Type B pancreatic cell (in vitro differentiated cells): ENCODE measurements around the gene TIMM22. TPM values are rescaled to one million over a fixed set of nuclear protein-coding genes. Genes with fewer than 3 reads are reported as not detected.

Experiments used
- DNase-seq: peaks from one replicate; pipeline ENCODE4 v3.0.0; 2021; ENCODE audit warnings: mixed read lengths; ENCODE audit not compliant: unreplicated experiment; ENCODE audit errors: extremely low spot score
- H3K27ac Mint-ChIP-seq: 2 replicates; pipeline ENCODE4 v1.8.0; 2021; ENCODE audit warnings: mild to moderate bottlenecking, mixed read lengths
- H3K27me3 Mint-ChIP-seq: 2 replicates; pipeline ENCODE4 v1.8.0; 2021; ENCODE audit warnings: mixed read lengths
- H3K36me3 Mint-ChIP-seq: 2 replicates; pipeline ENCODE4 v1.8.0; 2021; ENCODE audit warnings: mixed read lengths
- H3K4me1 Mint-ChIP-seq: one replicate; pipeline ENCODE4 v1.8.0; 2021; ENCODE audit warnings: mixed read lengths; ENCODE audit not compliant: unreplicated experiment
- H3K4me3 Mint-ChIP-seq: 2 replicates; pipeline ENCODE4 v1.8.0; 2021; ENCODE audit warnings: mild to moderate bottlenecking, mixed read lengths
- H3K9me3 Mint-ChIP-seq: 2 replicates; pipeline ENCODE4 v1.8.0; 2021; ENCODE audit warnings: mixed read lengths
- total RNA-seq: library from RNA; stranded (reverse); gene quantifications from 2 replicates; pipeline ENCODE4 v1.2.1, GENCODE V29; 2021; ENCODE audit warnings: low replicate concordance
- TF ChIP-seq, protein P1 (sequence below): fragments of 200-600 bp; sonication (generic); conservative IDR thresholded peaks from 2 replicates; pipeline ENCODE4 v1.5.0; 2021; ENCODE audit warnings: antibody characterized with exemption, mild to moderate bottlenecking

The TIMM22 gene
- total RNA-seq, 1 donor from 2014 or later, result 20.1 TPM

DNA sequence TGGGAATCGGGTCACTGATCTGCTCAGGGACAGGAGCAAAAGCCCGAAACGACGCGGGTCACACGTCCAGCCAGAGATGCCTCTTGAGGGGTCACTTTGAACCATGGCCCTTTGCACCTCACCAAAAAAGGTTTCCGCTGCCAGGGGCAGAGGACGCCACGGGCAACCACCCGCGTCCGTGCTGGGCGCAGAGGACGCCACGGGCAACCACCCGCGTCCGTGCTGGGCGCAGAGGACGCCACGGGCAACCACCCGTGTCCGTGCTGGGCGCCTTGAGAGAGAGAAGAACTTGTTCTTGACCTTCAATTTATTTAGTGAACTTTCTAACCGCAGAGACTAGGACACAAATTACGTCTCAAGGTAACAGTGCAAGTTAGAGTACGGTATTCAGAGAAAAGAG, 35.5 kb downstream of the TIMM22 start:
- TF ChIP-seq, protein P1, sequence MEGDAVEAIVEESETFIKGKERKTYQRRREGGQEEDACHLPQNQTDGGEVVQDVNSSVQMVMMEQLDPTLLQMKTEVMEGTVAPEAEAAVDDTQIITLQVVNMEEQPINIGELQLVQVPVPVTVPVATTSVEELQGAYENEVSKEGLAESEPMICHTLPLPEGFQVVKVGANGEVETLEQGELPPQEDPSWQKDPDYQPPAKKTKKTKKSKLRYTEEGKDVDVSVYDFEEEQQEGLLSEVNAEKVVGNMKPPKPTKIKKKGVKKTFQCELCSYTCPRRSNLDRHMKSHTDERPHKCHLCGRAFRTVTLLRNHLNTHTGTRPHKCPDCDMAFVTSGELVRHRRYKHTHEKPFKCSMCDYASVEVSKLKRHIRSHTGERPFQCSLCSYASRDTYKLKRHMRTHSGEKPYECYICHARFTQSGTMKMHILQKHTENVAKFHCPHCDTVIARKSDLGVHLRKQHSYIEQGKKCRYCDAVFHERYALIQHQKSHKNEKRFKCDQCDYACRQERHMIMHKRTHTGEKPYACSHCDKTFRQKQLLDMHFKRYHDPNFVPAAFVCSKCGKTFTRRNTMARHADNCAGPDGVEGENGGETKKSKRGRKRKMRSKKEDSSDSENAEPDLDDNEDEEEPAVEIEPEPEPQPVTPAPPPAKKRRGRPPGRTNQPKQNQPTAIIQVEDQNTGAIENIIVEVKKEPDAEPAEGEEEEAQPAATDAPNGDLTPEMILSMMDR, result no peak
- no peaks in the 10 kb centered on the region for H3K27me3 Mint-ChIP-seq
- no peaks in the 10 kb centered on the region for H3K36me3 Mint-ChIP-seq
- DNase-seq, result no peak
- H3K4me3 Mint-ChIP-seq, result peak overlapping the region; percentile 41
- no peaks in the 10 kb centered on the region for H3K9me3 Mint-ChIP-seq
- no peak overlapping the region for H3K27ac Mint-ChIP-seq
- H3K4me1 Mint-ChIP-seq, result peaks cover 13% of the 10 kb centered on the region

DNA sequence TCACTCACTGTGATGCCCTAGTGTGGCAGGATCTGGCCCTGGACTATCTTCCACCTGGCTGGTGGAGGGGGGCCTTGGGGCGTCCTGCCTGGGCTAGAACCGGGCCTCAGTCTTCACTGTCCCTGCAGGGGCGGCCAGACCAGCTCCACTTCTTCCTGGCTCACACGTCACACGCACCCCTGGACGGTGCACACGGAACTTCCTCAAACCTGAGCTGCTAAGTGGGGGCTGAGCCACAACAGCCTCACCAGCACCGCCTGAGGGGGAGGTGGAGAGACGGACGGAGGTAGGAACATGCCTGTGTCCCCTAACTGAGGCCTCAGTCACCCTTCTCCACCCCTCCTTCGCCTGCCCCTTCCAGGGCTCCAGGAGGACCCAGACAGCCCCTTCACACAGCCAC, 36.6 kb downstream of the TIMM22 start:
- no peaks in the 10 kb centered on the region for H3K9me3 Mint-ChIP-seq

DNA sequence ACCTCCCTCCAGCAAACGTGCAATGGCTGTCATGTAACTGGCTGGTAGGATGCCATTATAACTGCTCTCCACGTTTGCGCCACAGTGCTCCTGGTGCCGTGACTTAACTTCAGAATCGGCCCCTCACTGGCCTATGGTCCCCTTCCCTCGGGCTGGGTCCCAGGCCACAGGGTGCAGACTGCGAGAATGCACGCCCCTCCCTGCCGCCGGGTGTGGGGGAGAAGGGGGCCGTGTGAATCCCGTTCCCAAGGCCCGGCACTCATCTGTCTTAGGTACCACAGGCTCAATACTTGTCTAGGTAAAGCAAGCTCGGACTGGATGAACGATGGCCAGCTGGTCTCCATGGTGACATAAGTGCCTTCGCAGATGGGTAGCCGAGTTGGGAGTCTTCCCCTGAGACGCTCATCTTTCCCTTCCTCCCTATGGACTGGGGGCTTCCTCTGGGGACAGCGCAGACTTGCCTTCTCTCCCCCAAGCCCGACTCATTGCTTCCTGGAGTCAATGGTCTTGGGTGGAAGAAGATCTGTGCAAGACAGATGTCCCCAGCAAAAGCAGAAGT, 37.8 kb downstream of the TIMM22 start:
- Mint-ChIP-seq H3K27ac (no peak overlapping the region), H3K9me3 (no peaks in the 10 kb centered on the region), H3K4me1 (peaks cover 15% of the 10 kb centered on the region), H3K36me3 (no peaks in the 10 kb centered on the region), H3K4me3 (no peak overlapping the region), H3K27me3 (no peaks in the 10 kb centered on the region)
- TF ChIP-seq, protein P1, result no peak
- DNase-seq, result no peak

More for the DNA sequence above, 36.6 kb downstream of the TIMM22 start:
- Mint-ChIP-seq H3K36me3 (no peaks in the 10 kb centered on the region), H3K4me1 (peaks cover 20% of the 10 kb centered on the region), H3K27me3 (no peaks in the 10 kb centered on the region), H3K27ac (no peak overlapping the region), H3K4me3 (no peak overlapping the region)
- DNase-seq, result no peak
- TF ChIP-seq, protein P1, result no peak

DNA sequence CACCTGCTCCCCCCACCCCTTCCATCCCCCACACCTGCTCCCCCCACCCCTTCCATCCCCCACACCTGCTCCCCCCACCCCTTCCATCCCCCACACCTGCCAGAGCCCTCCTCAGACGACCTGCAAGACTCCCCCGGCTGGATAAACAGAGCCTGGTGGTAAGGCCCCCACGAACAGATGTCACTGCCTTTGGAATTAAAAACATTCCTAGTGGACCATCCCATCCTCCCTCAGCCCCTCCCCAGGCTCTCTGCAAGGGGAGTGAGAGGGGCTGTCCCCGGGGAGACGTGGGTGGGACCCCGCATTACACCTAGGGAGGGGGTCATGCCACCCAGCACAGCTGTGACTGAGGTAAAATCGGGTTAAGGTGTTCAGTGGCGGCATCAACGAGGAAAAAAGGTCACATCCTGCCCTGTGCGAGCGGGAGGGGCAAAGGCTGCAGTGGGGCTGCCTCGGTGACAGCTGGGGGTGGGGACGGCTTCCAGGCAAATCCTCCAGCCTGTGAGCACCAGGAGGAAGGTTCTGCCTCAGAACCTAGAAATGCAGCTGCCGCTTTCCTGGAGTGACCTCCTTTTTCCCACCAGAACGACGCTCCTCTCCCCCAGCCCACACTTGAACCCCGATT, 38.7 kb downstream of the TIMM22 start:
- no peak overlapping the region for H3K27ac Mint-ChIP-seq
- no peak for DNase-seq
- no peaks in the 10 kb centered on the region for H3K36me3 Mint-ChIP-seq

DNA sequence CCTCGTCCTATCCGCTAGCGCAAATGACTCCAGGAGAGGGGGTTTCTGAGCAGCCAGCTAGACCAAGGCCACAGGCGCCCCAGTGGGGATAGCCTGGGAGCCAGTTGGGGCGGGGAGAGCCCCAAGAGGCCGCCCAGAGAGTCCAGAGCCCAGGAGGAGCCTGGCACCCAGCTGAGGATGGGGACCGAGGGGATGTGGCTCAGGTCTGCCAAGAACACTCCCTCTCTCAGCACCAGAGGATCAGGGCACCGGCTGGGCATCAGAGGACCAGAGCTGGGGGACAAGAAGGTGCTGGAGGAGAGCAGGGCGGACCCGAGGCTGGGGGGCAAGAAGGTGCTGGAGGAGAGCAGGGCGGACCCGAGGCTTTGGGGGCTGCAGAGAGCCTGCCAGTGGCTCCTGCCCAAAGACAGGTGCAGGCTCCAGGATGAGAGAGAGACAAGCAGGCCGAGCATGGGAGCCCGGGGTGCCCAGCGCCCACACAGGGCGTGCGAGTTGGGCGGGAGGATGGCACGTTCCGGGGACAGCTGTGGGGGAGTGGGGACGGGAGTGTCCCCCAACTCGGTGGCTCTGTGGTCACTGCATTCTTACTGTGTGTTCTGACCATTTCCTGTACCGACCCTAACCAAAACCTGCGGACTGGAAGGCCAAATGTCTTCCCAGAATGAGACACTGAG, 39.4 kb downstream of the TIMM22 start:
- H3K4me3 Mint-ChIP-seq, result no peak overlapping the region
- no peaks in the 10 kb centered on the region for H3K36me3 Mint-ChIP-seq
- no peaks in the 10 kb centered on the region for H3K9me3 Mint-ChIP-seq
- TF ChIP-seq, protein P1, result no peak
- DNase-seq, result no peak
- no peak overlapping the region for H3K27ac Mint-ChIP-seq
- no peaks in the 10 kb centered on the region for H3K27me3 Mint-ChIP-seq
- peaks cover 15% of the 10 kb centered on the region for H3K4me1 Mint-ChIP-seq

More for the DNA sequence above, 38.7 kb downstream of the TIMM22 start:
- Mint-ChIP-seq H3K4me3 (no peak overlapping the region), H3K9me3 (no peaks in the 10 kb centered on the region), H3K4me1 (peaks cover 15% of the 10 kb centered on the region), H3K27me3 (no peaks in the 10 kb centered on the region)
- TF ChIP-seq, protein P1, result no peak
